HG02885 (cell line): ENCODE data around the gene QSOX2.

Source experiments
- ATAC-seq: cut with Tn5 transposase; IDR thresholded peaks from one replicate; pipeline ENCODE4 v1.9.1; 2021; ENCODE audit warnings: mild to moderate bottlenecking; ENCODE audit not compliant: unreplicated experiment, poor library complexity

Gene QSOX2

GRCh38 chr9:136157477-136158265 is 87.9 kb downstream of the QSOX2 start:
- ATAC-seq, result no peak
